SK-N-SH treated with all-trans-retinoic acid at 6 μM for 48 hours (cell line): ENCODE measurements around the gene SHANK2.

Experiments
- ATAC-seq: fragments of 200-7000 bp; cut with Tn5 transposase; 3 replicates; pipeline ENCODE4 v1.9.1; 2020; ENCODE audit warnings: mild to moderate bottlenecking, moderate library complexity
- ARNTL ChIP-seq: fragments of 450-650 bp; formaldehyde crosslinking; IDR thresholded peaks from 2 replicates; pipeline ENCODE4 v1.5.0; 2020; ENCODE audit warnings: low read depth, mild to moderate bottlenecking, moderate library complexity, borderline replicate concordance
- BACH2 ChIP-seq: fragments of 250-450 bp; sonication (Bioruptor Pico); IDR thresholded peaks from 2 replicates; pipeline ENCODE4 v1.9.0; 2021; ENCODE audit warnings: mild to moderate bottlenecking, borderline replicate concordance
- CSDC2 ChIP-seq: fragments of 250-450 bp; sonication (Bioruptor Pico); IDR thresholded peaks from 2 replicates; pipeline ENCODE4 v1.5.0; 2020; ENCODE audit warnings: mild to moderate bottlenecking, moderate library complexity
- GLIS3 ChIP-seq: fragments of 250-450 bp; sonication (Bioruptor Pico); IDR thresholded peaks from 2 replicates; pipeline ENCODE4 v1.5.0; 2020; ENCODE audit warnings: mild to moderate bottlenecking, moderate library complexity
- ISL1 ChIP-seq: fragments of 250-450 bp; sonication (Bioruptor Pico); IDR thresholded peaks from 2 replicates; pipeline ENCODE4 v2.1.2; 2022; ENCODE audit warnings: mild to moderate bottlenecking, moderate library complexity
- OSR1 ChIP-seq: fragments of 250-450 bp; sonication (Bioruptor Pico); IDR thresholded peaks from 2 replicates; pipeline ENCODE4 v1.8.0; 2022; ENCODE audit warnings: moderate library complexity, mild to moderate bottlenecking, inconsistent platforms
- PPARA ChIP-seq: fragments of 250-450 bp; sonication (Bioruptor Pico); IDR thresholded peaks from 2 replicates; pipeline ENCODE4 v1.5.0; 2020; ENCODE audit warnings: mild to moderate bottlenecking, borderline replicate concordance
- SNAI2 ChIP-seq: fragments of 250-450 bp; sonication (Bioruptor Pico); IDR thresholded peaks from 2 replicates; pipeline ENCODE4 v1.5.0; 2020; ENCODE audit warnings: mild to moderate bottlenecking, moderate library complexity
- TCF4 ChIP-seq: fragments of 250-450 bp; sonication (Bioruptor Pico); IDR thresholded peaks from 2 replicates; pipeline ENCODE4 v1.8.0; 2021; ENCODE audit warnings: mild to moderate bottlenecking, moderate library complexity, borderline replicate concordance
- TOX ChIP-seq: fragments of 250-450 bp; sonication (Bioruptor Pico); IDR thresholded peaks from 2 replicates; pipeline ENCODE4 v1.8.0; 2021; ENCODE audit warnings: mild to moderate bottlenecking, moderate library complexity, borderline replicate concordance
- ZC3H10 ChIP-seq: fragments of 250-450 bp; sonication (Bioruptor Pico); IDR thresholded peaks from 2 replicates; pipeline ENCODE4 v1.5.1; 2021; ENCODE audit warnings: mild to moderate bottlenecking, moderate library complexity
- ZFP3 ChIP-seq: fragments of 250-450 bp; sonication (Bioruptor Pico); IDR thresholded peaks from 2 replicates; pipeline ENCODE4 v1.5.0; 2020; ENCODE audit warnings: mild to moderate bottlenecking, moderate library complexity
- ZFP30 ChIP-seq: fragments of 450-650 bp; formaldehyde crosslinking; IDR thresholded peaks from 2 replicates; pipeline ENCODE4 v1.5.0; 2022; ENCODE audit warnings: mild to moderate bottlenecking, moderate library complexity
- ZNF565 ChIP-seq: fragments of 450-650 bp; formaldehyde crosslinking; conservative IDR thresholded peaks from 2 replicates; pipeline ENCODE4 v1.5.0; 2020; ENCODE audit warnings: low read depth, mild to moderate bottlenecking, moderate library complexity
- ZNF70 ChIP-seq: fragments of 450-650 bp; formaldehyde crosslinking; IDR thresholded peaks from 2 replicates; pipeline ENCODE4 v1.5.0; 2020; ENCODE audit warnings: mild to moderate bottlenecking, moderate library complexity
- ZNF8 ChIP-seq: fragments of 450-650 bp; formaldehyde crosslinking; IDR thresholded peaks from 2 replicates; pipeline ENCODE4 v1.5.0; 2020; ENCODE audit warnings: mild to moderate bottlenecking, moderate library complexity
- TF ChIP-seq, protein P1 (sequence below): fragments of 250-450 bp; sonication (Bioruptor Pico); IDR thresholded peaks from 2 replicates; pipeline ENCODE4 v1.5.1; 2021; ENCODE audit warnings: mild to moderate bottlenecking, moderate library complexity
- TF ChIP-seq, protein P2 (sequence below): fragments of 250-450 bp; sonication (Bioruptor Pico); IDR thresholded peaks from 2 replicates; pipeline ENCODE4 v1.5.1; 2020; ENCODE audit warnings: low read depth, mild to moderate bottlenecking, moderate library complexity
- TF ChIP-seq, protein P3 (sequence below): fragments of 250-450 bp; sonication (Bioruptor Pico); IDR thresholded peaks from 2 replicates; pipeline ENCODE4 v1.8.0; 2021; ENCODE audit warnings: low read depth, mild to moderate bottlenecking, moderate library complexity, borderline replicate concordance
- TF ChIP-seq, protein P4 (sequence below): fragments of 250-450 bp; sonication (Bioruptor Pico); IDR thresholded peaks from 2 replicates; pipeline ENCODE4 v1.5.0; 2020; ENCODE audit warnings: mild to moderate bottlenecking, moderate library complexity
- TF ChIP-seq, protein P5 (sequence below): fragments of 250-450 bp; sonication (Bioruptor Pico); IDR thresholded peaks from 2 replicates; pipeline ENCODE4 v1.8.0; 2020; ENCODE audit warnings: mild to moderate bottlenecking, moderate library complexity, borderline replicate concordance

Gene SHANK2

DNA sequence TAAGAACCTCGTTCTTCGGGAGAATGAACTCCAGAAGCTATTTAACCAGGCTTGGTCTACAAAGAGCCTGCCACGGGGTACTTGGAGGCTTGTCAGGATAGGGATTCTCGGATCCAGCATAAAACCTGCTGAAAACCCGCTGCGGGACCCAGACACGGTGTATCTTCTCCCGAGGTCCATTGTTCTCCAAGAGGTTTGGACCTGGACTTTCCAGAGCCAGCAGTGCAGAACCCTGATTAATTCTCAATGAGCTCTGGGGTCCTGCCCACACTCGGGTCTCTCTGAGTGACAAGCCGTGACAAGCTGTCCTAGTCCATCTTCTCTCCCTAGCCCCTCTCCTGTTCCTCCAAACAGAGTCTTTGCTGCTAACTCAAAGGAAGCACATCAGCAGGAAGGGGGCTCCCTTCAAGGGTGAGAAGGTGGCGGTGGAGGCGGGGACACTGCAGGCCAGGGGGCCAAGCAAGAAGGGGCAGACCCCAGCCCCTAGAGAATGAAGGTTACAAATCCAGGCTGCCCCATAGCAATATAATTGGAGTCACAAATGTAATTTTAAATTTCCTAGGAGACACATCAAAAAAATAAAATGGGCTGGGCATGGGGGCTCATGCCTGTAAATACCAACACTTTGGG lies 12.2 kb downstream of the SHANK2 start:
- ATAC-seq = no peak
- TF ChIP-seq, protein P1, sequence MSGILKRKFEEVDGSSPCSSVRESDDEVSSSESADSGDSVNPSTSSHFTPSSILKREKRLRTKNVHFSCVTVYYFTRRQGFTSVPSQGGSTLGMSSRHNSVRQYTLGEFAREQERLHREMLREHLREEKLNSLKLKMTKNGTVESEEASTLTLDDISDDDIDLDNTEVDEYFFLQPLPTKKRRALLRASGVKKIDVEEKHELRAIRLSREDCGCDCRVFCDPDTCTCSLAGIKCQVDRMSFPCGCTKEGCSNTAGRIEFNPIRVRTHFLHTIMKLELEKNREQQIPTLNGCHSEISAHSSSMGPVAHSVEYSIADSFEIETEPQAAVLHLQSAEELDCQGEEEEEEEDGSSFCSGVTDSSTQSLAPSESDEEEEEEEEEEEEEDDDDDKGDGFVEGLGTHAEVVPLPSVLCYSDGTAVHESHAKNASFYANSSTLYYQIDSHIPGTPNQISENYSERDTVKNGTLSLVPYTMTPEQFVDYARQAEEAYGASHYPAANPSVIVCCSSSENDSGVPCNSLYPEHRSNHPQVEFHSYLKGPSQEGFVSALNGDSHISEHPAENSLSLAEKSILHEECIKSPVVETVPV (CRISPR knock-in tag) = no peak
- no peak for TF ChIP-seq PPARA (CRISPR knock-in tag)
- TF ChIP-seq ZC3H10 = no peak
- TF ChIP-seq CSDC2 = no peak
- TF ChIP-seq TCF4 = no peak
- no peak for TF ChIP-seq ZNF70 (CRISPR knock-in tag)
- TF ChIP-seq ZNF565 (CRISPR knock-in tag) = no peak
- TF ChIP-seq, protein P2, sequence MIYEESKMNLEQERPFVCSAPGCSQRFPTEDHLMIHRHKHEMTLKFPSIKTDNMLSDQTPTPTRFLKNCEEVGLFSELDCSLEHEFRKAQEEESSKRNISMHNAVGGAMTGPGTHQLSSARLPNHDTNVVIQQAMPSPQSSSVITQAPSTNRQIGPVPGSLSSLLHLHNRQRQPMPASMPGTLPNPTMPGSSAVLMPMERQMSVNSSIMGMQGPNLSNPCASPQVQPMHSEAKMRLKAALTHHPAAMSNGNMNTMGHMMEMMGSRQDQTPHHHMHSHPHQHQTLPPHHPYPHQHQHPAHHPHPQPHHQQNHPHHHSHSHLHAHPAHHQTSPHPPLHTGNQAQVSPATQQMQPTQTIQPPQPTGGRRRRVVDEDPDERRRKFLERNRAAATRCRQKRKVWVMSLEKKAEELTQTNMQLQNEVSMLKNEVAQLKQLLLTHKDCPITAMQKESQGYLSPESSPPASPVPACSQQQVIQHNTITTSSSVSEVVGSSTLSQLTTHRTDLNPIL (CRISPR knock-in tag) = no peak
- TF ChIP-seq, all 23 proteins: peak for 0

DNA sequence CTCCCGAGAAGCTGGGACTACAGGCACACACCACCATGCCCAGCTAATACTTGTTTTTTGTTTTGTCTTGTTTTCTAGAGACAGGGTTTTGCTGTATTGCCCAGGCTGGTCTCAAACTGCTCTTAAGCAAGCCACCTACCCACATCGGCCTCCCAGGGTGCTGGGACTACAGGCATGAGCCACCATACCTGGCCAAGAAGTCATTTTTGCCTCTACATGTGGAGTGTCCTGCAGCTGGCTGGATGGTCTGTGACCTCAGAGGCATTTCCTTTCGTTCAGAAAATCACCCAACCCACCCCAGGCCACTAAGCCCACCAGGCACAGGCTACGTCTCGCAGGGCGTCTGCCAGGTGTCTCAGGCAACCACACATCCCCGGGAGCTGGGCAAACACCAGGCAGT lies 12.8 kb downstream of the SHANK2 start:
- TF ChIP-seq ARNTL (CRISPR knock-in tag) = no peak
- no peak for TF ChIP-seq BACH2 (CRISPR knock-in tag)
- no peak for TF ChIP-seq OSR1 (CRISPR knock-in tag)
- TF ChIP-seq CSDC2 = no peak
- no peak for TF ChIP-seq SNAI2
- no peak for TF ChIP-seq ZNF70 (CRISPR knock-in tag)
- TF ChIP-seq, protein P3, sequence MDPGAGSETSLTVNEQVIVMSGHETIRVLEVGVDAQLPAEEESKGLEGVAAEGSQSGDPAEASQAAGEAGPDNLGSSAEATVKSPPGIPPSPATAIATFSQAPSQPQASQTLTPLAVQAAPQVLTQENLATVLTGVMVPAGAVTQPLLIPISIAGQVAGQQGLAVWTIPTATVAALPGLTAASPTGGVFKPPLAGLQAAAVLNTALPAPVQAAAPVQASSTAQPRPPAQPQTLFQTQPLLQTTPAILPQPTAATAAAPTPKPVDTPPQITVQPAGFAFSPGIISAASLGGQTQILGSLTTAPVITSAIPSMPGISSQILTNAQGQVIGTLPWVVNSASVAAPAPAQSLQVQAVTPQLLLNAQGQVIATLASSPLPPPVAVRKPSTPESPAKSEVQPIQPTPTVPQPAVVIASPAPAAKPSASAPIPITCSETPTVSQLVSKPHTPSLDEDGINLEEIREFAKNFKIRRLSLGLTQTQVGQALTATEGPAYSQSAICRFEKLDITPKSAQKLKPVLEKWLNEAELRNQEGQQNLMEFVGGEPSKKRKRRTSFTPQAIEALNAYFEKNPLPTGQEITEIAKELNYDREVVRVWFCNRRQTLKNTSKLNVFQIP (CRISPR knock-in tag) = no peak
- TF ChIP-seq PPARA (CRISPR knock-in tag) = no peak
- TF ChIP-seq ZC3H10 = no peak
- no peak for TF ChIP-seq TOX (CRISPR knock-in tag)
- TF ChIP-seq, protein P2 (CRISPR knock-in tag) = no peak
- TF ChIP-seq ZFP30 (CRISPR knock-in tag) = no peak
- no peak for TF ChIP-seq ZFP3 (CRISPR knock-in tag)
- TF ChIP-seq ZNF565 (CRISPR knock-in tag) = no peak
- TF ChIP-seq GLIS3 = no peak
- TF ChIP-seq, protein P4, sequence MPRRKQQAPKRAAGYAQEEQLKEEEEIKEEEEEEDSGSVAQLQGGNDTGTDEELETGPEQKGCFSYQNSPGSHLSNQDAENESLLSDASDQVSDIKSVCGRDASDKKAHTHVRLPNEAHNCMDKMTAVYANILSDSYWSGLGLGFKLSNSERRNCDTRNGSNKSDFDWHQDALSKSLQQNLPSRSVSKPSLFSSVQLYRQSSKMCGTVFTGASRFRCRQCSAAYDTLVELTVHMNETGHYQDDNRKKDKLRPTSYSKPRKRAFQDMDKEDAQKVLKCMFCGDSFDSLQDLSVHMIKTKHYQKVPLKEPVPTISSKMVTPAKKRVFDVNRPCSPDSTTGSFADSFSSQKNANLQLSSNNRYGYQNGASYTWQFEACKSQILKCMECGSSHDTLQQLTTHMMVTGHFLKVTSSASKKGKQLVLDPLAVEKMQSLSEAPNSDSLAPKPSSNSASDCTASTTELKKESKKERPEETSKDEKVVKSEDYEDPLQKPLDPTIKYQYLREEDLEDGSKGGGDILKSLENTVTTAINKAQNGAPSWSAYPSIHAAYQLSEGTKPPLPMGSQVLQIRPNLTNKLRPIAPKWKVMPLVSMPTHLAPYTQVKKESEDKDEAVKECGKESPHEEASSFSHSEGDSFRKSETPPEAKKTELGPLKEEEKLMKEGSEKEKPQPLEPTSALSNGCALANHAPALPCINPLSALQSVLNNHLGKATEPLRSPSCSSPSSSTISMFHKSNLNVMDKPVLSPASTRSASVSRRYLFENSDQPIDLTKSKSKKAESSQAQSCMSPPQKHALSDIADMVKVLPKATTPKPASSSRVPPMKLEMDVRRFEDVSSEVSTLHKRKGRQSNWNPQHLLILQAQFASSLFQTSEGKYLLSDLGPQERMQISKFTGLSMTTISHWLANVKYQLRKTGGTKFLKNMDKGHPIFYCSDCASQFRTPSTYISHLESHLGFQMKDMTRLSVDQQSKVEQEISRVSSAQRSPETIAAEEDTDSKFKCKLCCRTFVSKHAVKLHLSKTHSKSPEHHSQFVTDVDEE = no peak
- TF ChIP-seq, protein P5, sequence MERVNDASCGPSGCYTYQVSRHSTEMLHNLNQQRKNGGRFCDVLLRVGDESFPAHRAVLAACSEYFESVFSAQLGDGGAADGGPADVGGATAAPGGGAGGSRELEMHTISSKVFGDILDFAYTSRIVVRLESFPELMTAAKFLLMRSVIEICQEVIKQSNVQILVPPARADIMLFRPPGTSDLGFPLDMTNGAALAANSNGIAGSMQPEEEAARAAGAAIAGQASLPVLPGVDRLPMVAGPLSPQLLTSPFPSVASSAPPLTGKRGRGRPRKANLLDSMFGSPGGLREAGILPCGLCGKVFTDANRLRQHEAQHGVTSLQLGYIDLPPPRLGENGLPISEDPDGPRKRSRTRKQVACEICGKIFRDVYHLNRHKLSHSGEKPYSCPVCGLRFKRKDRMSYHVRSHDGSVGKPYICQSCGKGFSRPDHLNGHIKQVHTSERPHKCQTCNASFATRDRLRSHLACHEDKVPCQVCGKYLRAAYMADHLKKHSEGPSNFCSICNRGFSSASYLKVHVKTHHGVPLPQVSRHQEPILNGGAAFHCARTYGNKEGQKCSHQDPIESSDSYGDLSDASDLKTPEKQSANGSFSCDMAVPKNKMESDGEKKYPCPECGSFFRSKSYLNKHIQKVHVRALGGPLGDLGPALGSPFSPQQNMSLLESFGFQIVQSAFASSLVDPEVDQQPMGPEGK (CRISPR knock-in tag) = no peak
- TF ChIP-seq, all 23 proteins: peak for 0
- ATAC-seq = no peak

DNA sequence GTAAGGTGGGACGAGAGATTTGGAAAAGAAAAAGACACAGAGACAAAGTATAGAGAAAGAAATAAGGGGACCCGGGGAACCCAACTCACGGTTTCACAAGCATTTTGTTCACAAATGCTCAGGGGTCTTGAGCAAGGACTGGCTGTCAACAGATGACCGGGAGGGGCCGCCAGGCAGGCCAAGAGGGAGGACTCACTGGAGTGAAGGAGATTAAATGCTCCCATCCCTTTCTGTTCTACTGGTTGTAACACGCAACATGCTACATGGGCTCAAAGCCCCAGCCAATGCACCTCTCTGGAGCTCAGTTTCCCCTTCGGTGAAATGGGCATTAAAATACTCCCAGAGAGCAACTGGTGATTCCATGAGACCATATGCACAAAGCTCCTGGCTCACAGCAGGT lies 13.4 kb downstream of the SHANK2 start:
- TF ChIP-seq ISL1 (CRISPR knock-in tag) (no peak), ZFP3 (CRISPR knock-in tag) (no peak), CSDC2 (no peak), SNAI2 (no peak), PPARA (CRISPR knock-in tag) (no peak), ZNF8 (CRISPR knock-in tag) (no peak), TCF4 (no peak)
- ATAC-seq = no peak
